NT2/D1 (cell line): Measurements from ENCODE around the gene ZKSCAN4.

Source experiments
- SUZ12 ChIP-seq: IDR thresholded peaks from 2 replicates; pipeline ENCODE4 v1.6.1; 2011; ENCODE audit not compliant: insufficient read length, insufficient read depth; ENCODE audit errors: extremely low read depth
- YY1 ChIP-seq: IDR thresholded peaks from 2 replicates; pipeline ENCODE4 v1.6.1; 2011; ENCODE audit not compliant: insufficient read length, insufficient read depth

DNA sequence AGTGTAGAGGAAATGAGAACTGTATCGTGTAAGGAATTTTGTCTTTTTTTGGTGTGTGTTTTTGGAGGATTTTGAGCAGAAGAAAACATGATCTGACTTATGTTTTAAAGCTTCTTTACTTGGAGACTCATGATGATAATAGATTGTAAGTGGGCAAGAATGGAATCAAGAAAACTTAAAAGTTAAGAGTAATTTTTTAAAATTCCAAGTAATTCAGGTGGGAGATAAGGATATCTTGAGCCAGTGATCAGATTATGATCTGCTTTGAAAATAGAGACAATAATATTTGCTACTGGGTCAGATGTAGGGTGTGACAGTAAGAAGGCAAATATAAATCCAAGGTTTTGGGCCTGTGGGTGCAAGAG, 15.6 kb upstream of the ZKSCAN4 start:
- no peak for TF ChIP-seq SUZ12
- TF ChIP-seq YY1, result no peak
